ENCODE data around the gene DAPK1.

The DAPK1 gene

GRCh38 chr9:87502391-87503221 is 4.9 kb downstream of the DAPK1 start:
- no peaks in the 10 kb centered on the region for H3K36me3 Mint-ChIP-seq (ENCODE audit: low read depth)
- peaks cover 39% of the 10 kb centered on the region for H3K27me3 Mint-ChIP-seq (ENCODE audit: low read depth)
- H3K27ac Mint-ChIP-seq: no peak overlapping the region
- H3K4me3 Mint-ChIP-seq: no peak overlapping the region
- no peaks in the 10 kb centered on the region for H3K9me3 Mint-ChIP-seq
- H3K4me1 Mint-ChIP-seq (ENCODE audit: low read depth): peaks cover 3% of the 10 kb centered on the region

DNA sequence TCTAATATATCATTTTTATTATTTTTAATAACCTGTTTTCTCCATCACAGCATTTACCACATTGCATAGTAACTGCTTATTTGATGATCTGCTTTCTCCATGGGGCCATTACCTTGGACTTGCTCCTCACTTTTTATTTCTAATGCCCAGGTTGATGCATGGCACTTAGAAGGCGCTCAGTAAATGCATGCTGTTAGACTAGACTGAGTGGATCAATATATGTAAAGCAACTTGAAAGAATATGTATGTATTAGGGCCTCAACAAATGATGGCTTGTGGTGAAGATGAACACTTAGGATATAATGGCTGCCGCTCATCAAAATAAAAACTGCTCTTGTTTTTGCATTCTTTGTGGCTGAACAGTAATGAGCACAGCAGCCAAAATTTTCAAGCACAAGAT is 5.8 kb downstream of the DAPK1 start:
- Mint-ChIP-seq H3K27me3 (ENCODE audit: low read depth) (peaks cover 37% of the 10 kb centered on the region), H3K36me3 (ENCODE audit: low read depth) (no peaks in the 10 kb centered on the region), H3K9me3 (no peaks in the 10 kb centered on the region), H3K4me1 (ENCODE audit: low read depth) (peaks cover 3% of the 10 kb centered on the region), H3K27ac (no peak overlapping the region), H3K4me3 (no peak overlapping the region)

GRCh38 chr9:87503927-87504326 is 6.3 kb downstream of the DAPK1 start:
- H3K4me3 Mint-ChIP-seq: no peak overlapping the region
- no peaks in the 10 kb centered on the region for H3K9me3 Mint-ChIP-seq
- H3K27ac Mint-ChIP-seq: no peak overlapping the region
- H3K4me1 Mint-ChIP-seq (ENCODE audit: low read depth): peaks cover 2% of the 10 kb centered on the region
- no peaks in the 10 kb centered on the region for H3K36me3 Mint-ChIP-seq (ENCODE audit: low read depth)
- H3K27me3 Mint-ChIP-seq (ENCODE audit: low read depth): peaks cover 32% of the 10 kb centered on the region

DNA sequence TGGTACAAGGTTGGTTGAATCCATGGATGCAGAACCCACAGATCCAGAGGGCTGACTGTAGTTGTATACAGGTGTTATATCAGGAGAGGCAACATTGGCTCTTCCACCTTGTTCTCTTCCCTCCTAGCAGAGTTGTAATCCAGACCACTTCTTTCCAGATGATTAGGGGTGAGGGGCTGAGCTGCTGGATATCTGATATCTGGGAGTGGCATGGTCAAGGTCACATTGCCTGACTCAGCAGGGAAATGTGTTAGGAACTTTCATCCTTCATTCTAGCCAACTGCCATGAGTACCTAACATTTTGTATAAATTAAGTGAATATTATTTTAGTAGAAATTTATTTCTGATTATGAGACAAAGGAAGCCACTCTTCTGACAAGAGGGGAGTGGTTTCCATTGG is 7.3 kb downstream of the DAPK1 start:
- peaks cover 22% of the 10 kb centered on the region for H3K27me3 Mint-ChIP-seq (ENCODE audit: low read depth)
- no peak overlapping the region for H3K4me3 Mint-ChIP-seq
- no peaks in the 10 kb centered on the region for H3K36me3 Mint-ChIP-seq (ENCODE audit: low read depth)
- H3K9me3 Mint-ChIP-seq: no peaks in the 10 kb centered on the region
- H3K27ac Mint-ChIP-seq: no peak overlapping the region
- no peaks in the 10 kb centered on the region for H3K4me1 Mint-ChIP-seq (ENCODE audit: low read depth)

- Mint-ChIP-seq H3K4me1 (ENCODE audit: low read depth) (no peaks in the 10 kb centered on the region), H3K4me3 (no peak overlapping the region), H3K27ac (no peak overlapping the region), H3K9me3 (no peaks in the 10 kb centered on the region), H3K27me3 (ENCODE audit: low read depth) (peaks cover 11% of the 10 kb centered on the region), H3K36me3 (ENCODE audit: low read depth) (no peaks in the 10 kb centered on the region)
Measured at GRCh38 chr9:87505869-87506678, 8.4 kb downstream of the DAPK1 start.

DNA sequence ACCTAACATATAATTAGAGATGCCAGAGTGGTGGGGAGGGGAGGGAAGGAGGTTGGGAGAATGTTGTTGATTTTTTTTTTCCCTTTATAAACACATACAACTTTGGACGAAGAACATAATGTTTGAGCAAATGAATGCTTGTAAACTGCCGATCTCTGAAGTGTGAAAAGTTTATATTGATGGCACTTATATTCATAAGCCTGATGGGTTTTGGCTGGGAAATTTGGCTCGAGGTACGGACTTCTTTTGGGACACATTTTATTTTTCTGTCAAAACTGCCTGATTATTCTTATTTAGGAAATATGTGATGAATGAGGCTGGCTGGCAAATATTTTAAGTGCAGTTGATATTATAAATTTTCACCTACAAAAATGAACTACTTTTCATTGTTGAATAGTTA is 9.9 kb downstream of the DAPK1 start:
- no peaks in the 10 kb centered on the region for H3K9me3 Mint-ChIP-seq
- H3K27ac Mint-ChIP-seq: no peak overlapping the region
- H3K27me3 Mint-ChIP-seq (ENCODE audit: low read depth): peaks cover 8% of the 10 kb centered on the region
- H3K36me3 Mint-ChIP-seq (ENCODE audit: low read depth): no peaks in the 10 kb centered on the region
- no peaks in the 10 kb centered on the region for H3K4me1 Mint-ChIP-seq (ENCODE audit: low read depth)
- no peak overlapping the region for H3K4me3 Mint-ChIP-seq

- Mint-ChIP-seq H3K9me3 (no peaks in the 10 kb centered on the region), H3K4me3 (no peak overlapping the region), H3K27ac (no peak overlapping the region), H3K4me1 (ENCODE audit: low read depth) (no peaks in the 10 kb centered on the region), H3K27me3 (ENCODE audit: low read depth) (no peaks in the 10 kb centered on the region), H3K36me3 (ENCODE audit: low read depth) (no peaks in the 10 kb centered on the region)
Measured at GRCh38 chr9:87510252-87510683, 12.6 kb downstream of the DAPK1 start.

GRCh38 chr9:87512311-87512710 is 14.6 kb downstream of the DAPK1 start:
- no peaks in the 10 kb centered on the region for H3K9me3 Mint-ChIP-seq
- no peaks in the 10 kb centered on the region for H3K27me3 Mint-ChIP-seq (ENCODE audit: low read depth)
- H3K36me3 Mint-ChIP-seq (ENCODE audit: low read depth): no peaks in the 10 kb centered on the region
- no peak overlapping the region for H3K27ac Mint-ChIP-seq
- H3K4me1 Mint-ChIP-seq (ENCODE audit: low read depth): no peaks in the 10 kb centered on the region
- no peak overlapping the region for H3K4me3 Mint-ChIP-seq

- Mint-ChIP-seq H3K27me3 (ENCODE audit: low read depth) (no peaks in the 10 kb centered on the region), H3K4me1 (ENCODE audit: low read depth) (no peaks in the 10 kb centered on the region), H3K27ac (no peak overlapping the region), H3K9me3 (no peaks in the 10 kb centered on the region), H3K4me3 (no peak overlapping the region), H3K36me3 (ENCODE audit: low read depth) (no peaks in the 10 kb centered on the region)
Measured at GRCh38 chr9:87513161-87513560, 15.5 kb downstream of the DAPK1 start.

GRCh38 chr9:87513880-87514535 is 16.3 kb downstream of the DAPK1 start:
- Mint-ChIP-seq H3K27me3 (ENCODE audit: low read depth) (no peaks in the 10 kb centered on the region), H3K4me3 (no peak overlapping the region), H3K27ac (no peak overlapping the region), H3K4me1 (ENCODE audit: low read depth) (no peaks in the 10 kb centered on the region), H3K36me3 (ENCODE audit: low read depth) (no peaks in the 10 kb centered on the region), H3K9me3 (no peaks in the 10 kb centered on the region)

- Mint-ChIP-seq H3K27ac (no peak overlapping the region), H3K27me3 (ENCODE audit: low read depth) (no peaks in the 10 kb centered on the region), H3K4me1 (ENCODE audit: low read depth) (no peaks in the 10 kb centered on the region), H3K4me3 (no peak overlapping the region), H3K36me3 (ENCODE audit: low read depth) (no peaks in the 10 kb centered on the region), H3K9me3 (no peaks in the 10 kb centered on the region)
Measured at GRCh38 chr9:87515006-87515405, 17.3 kb downstream of the DAPK1 start.

- Mint-ChIP-seq H3K27me3 (ENCODE audit: low read depth) (no peaks in the 10 kb centered on the region), H3K9me3 (no peaks in the 10 kb centered on the region), H3K36me3 (ENCODE audit: low read depth) (no peaks in the 10 kb centered on the region), H3K4me3 (no peak overlapping the region), H3K27ac (no peak overlapping the region), H3K4me1 (ENCODE audit: low read depth) (no peaks in the 10 kb centered on the region)
Measured at GRCh38 chr9:87515588-87516221, 18.0 kb downstream of the DAPK1 start.

GRCh38 chr9:87516222-87516925 is 18.7 kb downstream of the DAPK1 start:
- Mint-ChIP-seq H3K4me1 (ENCODE audit: low read depth) (no peaks in the 10 kb centered on the region), H3K27ac (no peak overlapping the region), H3K9me3 (no peaks in the 10 kb centered on the region), H3K36me3 (ENCODE audit: low read depth) (no peaks in the 10 kb centered on the region), H3K4me3 (no peak overlapping the region), H3K27me3 (ENCODE audit: low read depth) (peaks cover 3% of the 10 kb centered on the region)

DNA sequence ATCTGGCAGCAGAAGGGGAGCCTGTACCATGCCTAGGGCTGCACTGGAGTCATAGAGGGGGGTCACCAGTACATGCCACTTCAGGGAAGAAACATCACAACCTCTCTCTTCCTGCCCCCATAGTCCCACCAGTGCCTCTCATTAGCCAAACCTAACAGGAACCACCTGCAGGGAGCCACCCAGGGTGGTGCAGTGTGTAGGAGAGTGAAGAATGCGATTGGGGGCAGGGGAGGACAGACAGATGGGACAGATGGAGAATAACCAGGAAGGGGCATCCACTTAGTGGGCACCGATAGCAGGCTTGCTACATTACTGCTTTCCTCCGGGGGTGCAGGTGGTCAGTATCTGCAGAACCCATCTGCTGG is 19.2 kb downstream of the DAPK1 start:
- H3K36me3 Mint-ChIP-seq (ENCODE audit: low read depth): no peaks in the 10 kb centered on the region
- no peak overlapping the region for H3K27ac Mint-ChIP-seq
- no peaks in the 10 kb centered on the region for H3K9me3 Mint-ChIP-seq
- H3K4me3 Mint-ChIP-seq: no peak overlapping the region
- H3K27me3 Mint-ChIP-seq (ENCODE audit: low read depth): peaks cover 7% of the 10 kb centered on the region
- no peaks in the 10 kb centered on the region for H3K4me1 Mint-ChIP-seq (ENCODE audit: low read depth)
